Panc1 (cell line): ENCODE measurements around the gene CHURC1. TPM values are rescaled to one million over a fixed set of nuclear protein-coding genes. Genes with fewer than 3 reads are reported as not detected.

Source experiments
- ATAC-seq: fragments of 200-7000 bp; cut with Tn5 transposase; 2 replicates; pipeline ENCODE4 v1.9.1; 2020; ENCODE audit warnings: mild to moderate bottlenecking, moderate library complexity
- BruUV-seq: library from RNA; stranded (reverse); fragments of 400-500 nt; replicated peaks from 2 replicates; lab custom pipeline; 2021; lab: Mats Ljungman, UMichigan
- CTCF ChIA-PET: fragments of 300-600 bp; sonication (Branson Sonifier 250); formaldehyde crosslinking; loops from one replicate; lab custom pipeline; 2022; ENCODE audit warnings: antibody characterized with exemption; lab: Charles Lee
- POLR2A ChIA-PET: fragments of 300-600 bp; sonication (Branson Sonifier 250); formaldehyde crosslinking; loops from one replicate; lab custom pipeline; 2022; ENCODE audit warnings: antibody characterized with exemption; lab: Charles Lee
- DNase-seq: peaks from one replicate; pipeline ENCODE4 v3.0.0-alpha.2; 2010; ENCODE audit warnings: low read depth, low spot score
- H3K27ac ChIP-seq: 2 replicates; pipeline ENCODE4 v1.5.1; 2011; ENCODE audit warnings: mild to moderate bottlenecking, low read length, inconsistent platforms
- H3K27me3 ChIP-seq: fragments of 200-500 bp; sonication (Bioruptor generic); 2 replicates; pipeline ENCODE4 v1.6.0; 2014; ENCODE audit warnings: low read length, inconsistent platforms; ENCODE audit not compliant: control insufficient read depth, insufficient read depth
- H3K36me3 ChIP-seq: fragments of 200-500 bp; sonication (Bioruptor generic); 2 replicates; pipeline ENCODE4 v1.5.1; 2014; ENCODE audit warnings: inconsistent platforms, mild to moderate bottlenecking, low read length, moderate library complexity; ENCODE audit not compliant: control insufficient read depth, insufficient read depth
- H3K4me1 ChIP-seq: 2 replicates; pipeline ENCODE4 v1.5.1; 2011; ENCODE audit warnings: inconsistent platforms, mild to moderate bottlenecking, low read length, moderate library complexity; ENCODE audit not compliant: control insufficient read depth, insufficient read depth
- H3K4me3 ChIP-seq, 2 experiments: 2 replicates each; pipeline ENCODE4 v1.5.1; 2011 to 2012; ENCODE audit warnings: low read depth in 2 of 2, low read length in 2 of 2, mild to moderate bottlenecking in 2 of 2, inconsistent platforms in 1 of 2, moderate library complexity in 1 of 2
- H3K9me3 ChIP-seq: fragments of 200-500 bp; sonication (Bioruptor generic); 2 replicates; pipeline ENCODE4 v1.5.1; 2014; ENCODE audit warnings: low read depth, mild to moderate bottlenecking, inconsistent platforms, low read length, moderate library complexity; ENCODE audit not compliant: control insufficient read depth, insufficient read depth
- CTCF ChIP-seq: fragments of 450-650 bp; IDR thresholded peaks from 2 replicates; pipeline ENCODE4 v1.5.1; 2017; ENCODE audit warnings: mild to moderate bottlenecking
- POLR2AphosphoS5 ChIP-seq: IDR thresholded peaks from 2 replicates; pipeline ENCODE4 v1.6.1; 2012; ENCODE audit warnings: mild to moderate bottlenecking, low read depth, low read length, moderate library complexity
- REST ChIP-seq, 2 experiments: IDR thresholded peaks; 2 replicates each; pipeline ENCODE4 v1.6.1; 2011 to 2012; ENCODE audit warnings: low read depth in 2 of 2, control low read depth in 1 of 2, low read length in 1 of 2, mild to moderate bottlenecking in 1 of 2, moderate library complexity in 1 of 2; ENCODE audit not compliant: insufficient read depth in 1 of 2
- SIN3A ChIP-seq: IDR thresholded peaks from 2 replicates; pipeline ENCODE4 v1.6.1; 2012; ENCODE audit warnings: low read depth, mild to moderate bottlenecking, low read length, moderate library complexity, borderline replicate concordance; ENCODE audit not compliant: insufficient read depth
- TCF7L2 ChIP-seq: IDR thresholded peaks from 2 replicates; pipeline ENCODE4 v1.6.1; 2011; ENCODE audit warnings: mild to moderate bottlenecking, low read depth, low read length, inconsistent platforms
- in situ Hi-C: cut with HindIII; loops from 2 replicates; pipeline ENCODE4 v1.10.0; 2016; ENCODE audit warnings: low sequenced_read_pairs, low pct_unique_long_range_greater_than_20kb
- intact Hi-C: fragments of 100-400 bp; cut with micrococcal nuclease; formaldehyde crosslinking; loops from one replicate; pipeline ENCODE4 v1.10.0; 2022; ENCODE audit not compliant: unreplicated experiment
- total RNA-seq: library from RNA; stranded (reverse); gene quantifications from one replicate; pipeline ENCODE4 v1.2.1, GENCODE V29; 2021; ENCODE audit not compliant: unreplicated experiment

Gene CHURC1
- total RNA-seq, 1 experiment from 2014 or later, result 55.6 TPM

- Histone ChIP-seq H3K36me3 (no peaks in the 10 kb centered on the region), H3K9me3 (no peaks in the 10 kb centered on the region), H3K27me3 (no peaks in the 10 kb centered on the region; the same call in 1 of the 2 replicates), H3K4me1 (no peaks in the 10 kb centered on the region), H3K4me3 (no peak overlapping the region), H3K27ac (no peak overlapping the region)
- in situ Hi-C loops (no loop called here), intact Hi-C loops (no loop called here)
- no peak for DNase-seq
- POLR2A ChIA-PET, result no interaction called here
- ATAC-seq, result no peak
- TF ChIP-seq POLR2AphosphoS5, result no peak
- BruUV-seq, result no TSS peak
- CTCF ChIA-PET, result no interaction called here
Measured at GRCh38 chr14:64966976-64967375, 52.7 kb downstream of the CHURC1 start.

GRCh38 chr14:64968167-64968566 is 53.9 kb downstream of the CHURC1 start:
- Histone ChIP-seq H3K4me3 (no peak overlapping the region), H3K27ac (no peak overlapping the region), H3K4me1 (no peaks in the 10 kb centered on the region), H3K27me3 (no peaks in the 10 kb centered on the region; the same call in 1 of the 2 replicates), H3K36me3 (no peaks in the 10 kb centered on the region), H3K9me3 (no peaks in the 10 kb centered on the region)
- DNase-seq, result no peak
- ChIA-PET POLR2A (no interaction called here), CTCF (no interaction called here)
- no TSS peak for BruUV-seq
- no peak for TF ChIP-seq POLR2AphosphoS5
- no peak for TF ChIP-seq CTCF
- no peak for TF ChIP-seq TCF7L2
- no peak for TF ChIP-seq SIN3A
- no peak for TF ChIP-seq REST (IDR thresholded peaks at IDR 0.05; ENCODE audit: insufficient read depth in 1 of 2, low read depth in 2 of 2, low read length in 1 of 2)
- intact Hi-C loops (no loop called here), in situ Hi-C loops (no loop called here)
- no peak for ATAC-seq

GRCh38 chr14:64968651-64969050 is 54.4 kb downstream of the CHURC1 start:
- POLR2A ChIA-PET, result no interaction called here
- Histone ChIP-seq H3K36me3 (no peaks in the 10 kb centered on the region), H3K9me3 (no peaks in the 10 kb centered on the region), H3K4me1 (no peaks in the 10 kb centered on the region), H3K4me3 (no peak overlapping the region), H3K27me3 (no peaks in the 10 kb centered on the region; the same call in 1 of the 2 replicates), H3K27ac (no peak overlapping the region)
- intact Hi-C loops, result no loop called here
- DNase-seq, result no peak
- in situ Hi-C loops, result no loop called here
- BruUV-seq, result no TSS peak
- CTCF ChIA-PET, result no interaction called here
- TF ChIP-seq REST (IDR thresholded peaks at IDR 0.05; ENCODE audit: insufficient read depth in 1 of 2, low read depth in 2 of 2, low read length in 1 of 2) (no peak), CTCF (no peak), TCF7L2 (no peak), SIN3A (no peak)
- ATAC-seq, result no peak
